Loucy (cell line): ENCODE results near the gene PDK2.

ENCODE experiments used
- H2AFZ ChIP-seq: fragments of 200-600 bp; sonication (generic); 2 replicates; pipeline ENCODE4 v1.6.0; 2016; ENCODE audit warnings: antibody characterized with exemption, mild to moderate bottlenecking, low read length, moderate library complexity
- H3F3A ChIP-seq: fragments of 200-600 bp; 2 replicates; pipeline ENCODE4 v1.6.0; 2016; ENCODE audit warnings: antibody characterized with exemption, low read depth, mild to moderate bottlenecking
- H3K27me3 ChIP-seq: fragments of 200-600 bp; sonication (generic); 2 replicates; pipeline ENCODE4 v1.6.1; 2014; ENCODE audit warnings: low read length, mild to moderate bottlenecking; ENCODE audit not compliant: insufficient read depth, poor library complexity, severe bottlenecking
- H3K36me3 ChIP-seq: fragments of 200-600 bp; sonication (generic); 2 replicates; pipeline ENCODE4 v1.6.1; 2016; ENCODE audit warnings: low read length; ENCODE audit not compliant: insufficient read depth
- H3K4me1 ChIP-seq: fragments of 200-600 bp; sonication (generic); 2 replicates; pipeline ENCODE4 v1.5.1; 2014; ENCODE audit warnings: low read length, mild to moderate bottlenecking; ENCODE audit not compliant: insufficient read depth, poor library complexity, severe bottlenecking
- H3K4me2 ChIP-seq: fragments of 200-600 bp; sonication (generic); 2 replicates; pipeline ENCODE4 v1.6.0; 2014; ENCODE audit warnings: antibody characterized with exemption, low read length, low read depth, mild to moderate bottlenecking; ENCODE audit not compliant: poor library complexity, severe bottlenecking
- H3K4me3 ChIP-seq: fragments of 200-600 bp; sonication (generic); 2 replicates; pipeline ENCODE4 v1.5.1; 2014; ENCODE audit warnings: low read length, mild to moderate bottlenecking, mixed read lengths; ENCODE audit not compliant: poor library complexity, severe bottlenecking
- H3K79me2 ChIP-seq: fragments of 200-600 bp; sonication (generic); 2 replicates; pipeline ENCODE4 v1.6.1; 2014; ENCODE audit warnings: low read length; ENCODE audit not compliant: insufficient read depth
- H3K9ac ChIP-seq: fragments of 200-600 bp; sonication (generic); 2 replicates; pipeline ENCODE4 v1.6.0; 2014; ENCODE audit warnings: mild to moderate bottlenecking, low read depth, low read length, moderate library complexity; ENCODE audit not compliant: poor library complexity, severe bottlenecking
- H3K9me2 ChIP-seq: fragments of 200-600 bp; sonication (generic); replicated peaks from 2 replicates; pipeline ENCODE4 v1.6.1; 2016; ENCODE audit warnings: low read depth, low read length, mixed read lengths
- H3K9me3 ChIP-seq: fragments of 200-600 bp; sonication (generic); 2 replicates; pipeline ENCODE4 v1.6.1; 2014; ENCODE audit warnings: mild to moderate bottlenecking, antibody characterized with exemption, low read length, low read depth; ENCODE audit not compliant: insufficient read depth
- H4K20me1 ChIP-seq: fragments of 200-600 bp; sonication (generic); 2 replicates; pipeline ENCODE4 v1.6.0; 2014; ENCODE audit warnings: antibody characterized with exemption, low read length, mild to moderate bottlenecking; ENCODE audit not compliant: insufficient read depth, poor library complexity, severe bottlenecking
- CTCF ChIP-seq: fragments of 200-600 bp; sonication (generic); conservative IDR thresholded peaks from 2 replicates; pipeline ENCODE4 v1.5.1; 2014; ENCODE audit warnings: mild to moderate bottlenecking, antibody characterized with exemption, low read length
- EZH2phosphoT487 ChIP-seq: fragments of 200-600 bp; IDR thresholded peaks from 2 replicates; pipeline ENCODE4 v1.6.1; 2018; ENCODE audit warnings: antibody characterized with exemption, mild to moderate bottlenecking, moderate library complexity, borderline replicate concordance

Gene PDK2

DNA sequence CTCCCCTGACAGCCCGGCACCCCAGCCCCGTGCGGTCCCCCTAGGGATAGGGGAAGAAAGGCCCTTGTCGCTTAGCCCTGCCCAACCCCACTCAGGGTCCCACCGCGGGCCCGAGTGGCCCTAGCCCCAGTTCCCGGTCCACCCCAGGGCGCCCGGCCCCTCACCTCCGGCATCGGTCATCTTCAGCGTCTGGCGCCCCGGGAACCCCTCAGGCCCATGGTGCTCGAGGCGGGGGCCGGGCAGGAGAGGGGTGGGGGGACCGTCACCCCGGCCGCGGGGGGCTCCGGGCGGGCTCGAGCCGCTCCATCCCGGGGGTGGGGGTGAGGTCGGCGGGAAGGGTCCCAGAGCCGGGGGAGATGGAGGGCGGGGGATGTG is 34.2 kb downstream of the PDK2 start:
- no peak for TF ChIP-seq CTCF
- TF ChIP-seq EZH2phosphoT487: no peak
- no peaks in the 10 kb centered on the region for H3K9me2 ChIP-seq
- H3K9me3 ChIP-seq: no peaks in the 10 kb centered on the region
- no peaks in the 10 kb centered on the region for H3K79me2 ChIP-seq
- H3K4me2 ChIP-seq: peak overlapping the region; percentile 76
- H3K27me3 ChIP-seq: no peaks in the 10 kb centered on the region
- H3F3A ChIP-seq: peaks cover 4% of the 10 kb centered on the region; the same call in 1 of the 2 replicates
- 0 out of 2 replicates have a peak overlapping the region, but pooled peaks have one; percentile 60 for H2AFZ ChIP-seq
- H3K4me3 ChIP-seq: peak overlapping the region; percentile 72
- H3K4me1 ChIP-seq: peaks cover 23% of the 10 kb centered on the region
- H4K20me1 ChIP-seq: no peaks in the 10 kb centered on the region
- H3K36me3 ChIP-seq: peaks cover 4% of the 10 kb centered on the region; the same call in 1 of the 2 replicates
- H3K9ac ChIP-seq: peak overlapping the region; percentile 52

GRCh38 chr17:50129728-50130558 is 34.8 kb downstream of the PDK2 start, which contains the start of gene SAMD14:
Gene SAMD14 (minus strand): TSS chr17:50130160. CDS start chr17:50124959, 5,201 bp downstream.
- Histone ChIP-seq H3K27me3 (no peaks in the 10 kb centered on the region), H3K79me2 (no peaks in the 10 kb centered on the region), H4K20me1 (no peaks in the 10 kb centered on the region), H3K9me2 (no peaks in the 10 kb centered on the region), H3K4me2 (peak within 1 kb of the TSS; percentile 76), H3K4me3 (peak within 1 kb of the TSS; percentile 72), H2AFZ (0 out of 2 replicates have a peak within 1 kb of the TSS, but pooled peaks have one; percentile 60), H3K36me3 (peaks cover 9% of the 10 kb centered on the region; the same call in 1 of the 2 replicates), H3F3A (peaks cover 4% of the 10 kb centered on the region; the same call in 1 of the 2 replicates), H3K9me3 (no peaks in the 10 kb centered on the region), H3K9ac (peak within 1 kb of the TSS; percentile 52), H3K4me1 (peaks cover 20% of the 10 kb centered on the region)
- TF ChIP-seq EZH2phosphoT487 (no peak), CTCF (no peak)

- peaks cover 16% of the 10 kb centered on the region; the same call in 1 of the 2 replicates for H3K36me3 ChIP-seq
- H3K79me2 ChIP-seq: no peaks in the 10 kb centered on the region
- H3F3A ChIP-seq: peaks cover 4% of the 10 kb centered on the region; the same call in 1 of the 2 replicates
- no peaks in the 10 kb centered on the region for H3K27me3 ChIP-seq
- H2AFZ ChIP-seq: no peak overlapping the region
- peak overlapping the region; percentile 49 for H3K4me3 ChIP-seq
- no peaks in the 10 kb centered on the region for H4K20me1 ChIP-seq
- H3K9me3 ChIP-seq: no peaks in the 10 kb centered on the region
- H3K9ac ChIP-seq: no peak overlapping the region
- H3K4me2 ChIP-seq: no peak overlapping the region
- no peaks in the 10 kb centered on the region for H3K9me2 ChIP-seq
- TF ChIP-seq EZH2phosphoT487: no peak
- TF ChIP-seq CTCF: no peak
- peaks cover 18% of the 10 kb centered on the region for H3K4me1 ChIP-seq
These were observed 35.6 kb downstream of the PDK2 start for GRCh38 chr17:50130559-50131305.
